HepG2 (cell line): ENCODE measurements around the gene RCOR1. TPM values are rescaled to one million over a fixed set of nuclear protein-coding genes. Genes with fewer than 3 reads are reported as not detected.

ENCODE experiments used
- ATAC-seq: fragments of 200-7000 bp; cut with Tn5 transposase; 3 replicates; pipeline ENCODE4 v1.9.1; 2020; ENCODE audit warnings: mild to moderate bottlenecking, moderate library complexity
- BruUV-seq: library from RNA; stranded (reverse); fragments of 400-500 nt; replicated peaks from 2 replicates; lab custom pipeline; 2021; lab: Mats Ljungman, UMichigan
- CTCF ChIA-PET: fragments of 300-600 bp; formaldehyde crosslinking; extraction: SDS; loops from one replicate; lab custom pipeline; 2021; ENCODE audit warnings: low total read pairs, inconsistent platforms, low intra/inter-chr PET ratio; lab: Yijun Ruan, JAX
- POLR2A ChIA-PET: fragments of 350-600 bp; sonication (Branson Sonifier 250); formaldehyde crosslinking; loops from one replicate; lab custom pipeline; 2020; ENCODE audit warnings: antibody characterized with exemption, inconsistent platforms; lab: Yijun Ruan, JAX
- DNase-seq: peaks from one replicate; pipeline ENCODE4 v3.0.0-alpha.2; 2015; ENCODE audit warnings: low spot score
- FAIRE-seq: peaks from 3 replicates; lab custom pipeline; 2011; peaks lifted over from hg19 to GRCh38; lab: Jason Lieb, UNC
- H2AFZ ChIP-seq: one replicate; pipeline ENCODE4 v1.6.1; 2011; ENCODE audit warnings: low read length, inconsistent platforms
- H3K27ac ChIP-seq: fragments of 300-600 bp; 3 replicates; pipeline ENCODE4 v1.8.0; 2011; ENCODE audit warnings: mixed run types, mild to moderate bottlenecking, mixed read lengths, low read length, inconsistent platforms; ENCODE audit not compliant: insufficient read depth; ENCODE audit errors: extremely low read length
- H3K27me3 ChIP-seq, 2 experiments: fragments of 200-600 bp in 1 of 2; 2 replicates in 1 of 2; 3 replicates in 1 of 2; pipeline versions ENCODE4 v1.6.0 to v1.8.0; 2011; ENCODE audit warnings: low read length in 2 of 2, mild to moderate bottlenecking in 2 of 2, moderate library complexity in 2 of 2, inconsistent platforms in 1 of 2; ENCODE audit not compliant: insufficient read depth in 2 of 2, control insufficient read depth in 1 of 2
- H3K36me3 ChIP-seq, 2 experiments: fragments of 200-600 bp in 1 of 2; replicated peaks in 1 of 2; 2 replicates in 1 of 2; 3 replicates in 1 of 2; pipeline versions ENCODE4 v1.5.1 to v1.8.0; 2011; ENCODE audit warnings: low read length in 2 of 2, inconsistent platforms in 1 of 2; ENCODE audit not compliant: insufficient read depth in 2 of 2, control insufficient read depth in 1 of 2
- H3K4me1 ChIP-seq: 2 replicates; pipeline ENCODE4 v1.5.1; 2012; ENCODE audit warnings: low read length, inconsistent platforms; ENCODE audit not compliant: insufficient read depth
- H3K4me2 ChIP-seq: 2 replicates; pipeline ENCODE4 v1.6.0; 2011; ENCODE audit warnings: low read depth, low read length, inconsistent platforms
- H3K4me3 ChIP-seq, 3 experiments: fragments of 200-600 bp in 1 of 3; sonication (generic), shearing (Covaris generic) in 1 of 3; replicated peaks in 1 of 3; 2 replicates each; pipeline ENCODE4 v1.5.1; 2011 to 2016; ENCODE audit warnings: low read length in 3 of 3, inconsistent platforms in 2 of 3, low read depth in 2 of 3, mild to moderate bottlenecking in 2 of 3, control low read depth in 1 of 3, mixed read lengths in 1 of 3; ENCODE audit not compliant: insufficient read depth in 1 of 3
- H3K79me2 ChIP-seq: one replicate; pipeline ENCODE4 v1.6.1; 2011; ENCODE audit warnings: low read length, inconsistent platforms; ENCODE audit not compliant: insufficient read depth
- H3K9ac ChIP-seq: 2 replicates; pipeline ENCODE4 v1.6.0; 2011; ENCODE audit warnings: mild to moderate bottlenecking, low read depth, low read length, inconsistent platforms; ENCODE audit not compliant: insufficient read depth
- H3K9me3 ChIP-seq: 2 replicates; pipeline ENCODE4 v1.5.1; 2012; ENCODE audit warnings: mild to moderate bottlenecking, low read length
- H4K20me1 ChIP-seq: 2 replicates; pipeline ENCODE4 v1.6.0; 2011; ENCODE audit warnings: inconsistent platforms, mild to moderate bottlenecking, low read length, moderate library complexity; ENCODE audit not compliant: insufficient read depth
- HOXA7 ChIP-seq: sonication (generic); formaldehyde crosslinking; IDR thresholded peaks from 2 replicates; pipeline ENCODE4 v1.8.1; 2022; ENCODE audit warnings: mild to moderate bottlenecking, missing genetic modification reagents, moderate library complexity
- PATZ1 ChIP-seq: sonication (generic); formaldehyde crosslinking; IDR thresholded peaks from 2 replicates; pipeline ENCODE4 v1.4.0; 2020; ENCODE audit warnings: missing genetic modification reagents
- PRDM4 ChIP-seq: sonication (generic); formaldehyde crosslinking; IDR thresholded peaks from 2 replicates; pipeline ENCODE4 v1.9.0; 2021; ENCODE audit warnings: missing genetic modification reagents, borderline replicate concordance
- TAF15 ChIP-seq: fragments of 200-400 bp; formaldehyde crosslinking; IDR thresholded peaks from one replicate; pipeline ENCODE4 v1.6.1; 2018; ENCODE audit warnings: mild to moderate bottlenecking, low read depth, low read length; ENCODE audit not compliant: poor library complexity, severe bottlenecking
- ZNF335 ChIP-seq: sonication (generic); formaldehyde crosslinking; IDR thresholded peaks from 2 replicates; pipeline ENCODE4 v1.4.0; 2020; ENCODE audit warnings: missing genetic modification reagents
- ZNF879 ChIP-seq: sonication (generic); formaldehyde crosslinking; IDR thresholded peaks from 2 replicates; pipeline ENCODE4 v1.8.1; 2023; ENCODE audit warnings: missing genetic modification reagents
- WGBS: methylation state at CpG from one replicate; pipeline ENCODE4 v1.1.6; 2017; ENCODE audit warnings: low lambda C conversion rate; 5-methylcytosine and 5-hydroxymethylcytosine counted together
- in situ Hi-C: cut with HindIII; loops from 2 replicates; pipeline ENCODE4 v1.10.0; 2017; ENCODE audit warnings: low pct_unique_long_range_greater_than_20kb; ENCODE audit not compliant: extremely low pct_ligation_motif_present
- intact Hi-C: fragments of 100-400 bp; cut with micrococcal nuclease; formaldehyde crosslinking; loops from one replicate; pipeline ENCODE4 v1.10.0; 2022; ENCODE audit not compliant: unreplicated experiment
- polyA plus RNA-seq, 8 experiments: library from polyadenylated mRNA; depleted of rRNA in 3 of 8; stranded (reverse) in 7 of 8; unstranded in 1 of 8; fragments of >200 nt; fragmentation: Illumina TruSeq in 4 of 8; extraction: Trizol in 4 of 8; gene quantifications; 2 replicates each; pipeline versions ENCODE4 v1.2.1 to v1.2.3, GENCODE V29; 2011 to 2016; ENCODE audit warnings: low read depth in 4 of 8, missing spikeins in 1 of 8, mixed read lengths in 1 of 8; ENCODE audit not compliant: insufficient read depth in 1 of 8
- total RNA-seq, 5 experiments: library from RNA; depleted of rRNA; stranded (reverse); fragments of >200 nt; fragmentation: Illumina TruSeq; extraction: Trizol; gene quantifications; 2 replicates each; pipeline ENCODE4 v1.2.3, GENCODE V29; 2016; ENCODE audit warnings: low read depth in 1 of 5
- TF ChIP-seq, protein P1 (sequence below): IDR thresholded peaks from 2 replicates; pipeline ENCODE4 v1.6.1; 2012; ENCODE audit warnings: inconsistent platforms
- TF ChIP-seq, protein P2 (sequence below): sonication (generic); formaldehyde crosslinking; IDR thresholded peaks from 2 replicates; pipeline ENCODE4 v1.5.0; 2020; ENCODE audit warnings: mild to moderate bottlenecking, missing genetic modification reagents, moderate library complexity
- TF ChIP-seq, protein P3 (sequence below): sonication (generic); formaldehyde crosslinking; IDR thresholded peaks from 2 replicates; pipeline ENCODE4 v1.4.0; 2020; ENCODE audit warnings: missing genetic modification reagents

Gene RCOR1
- total and polyA plus RNA-seq, 2 of the 13 experiments (the other 11 are each of a cell fraction or from before 2014, with no cell fraction given): 10.2 to 11.1 TPM

DNA sequence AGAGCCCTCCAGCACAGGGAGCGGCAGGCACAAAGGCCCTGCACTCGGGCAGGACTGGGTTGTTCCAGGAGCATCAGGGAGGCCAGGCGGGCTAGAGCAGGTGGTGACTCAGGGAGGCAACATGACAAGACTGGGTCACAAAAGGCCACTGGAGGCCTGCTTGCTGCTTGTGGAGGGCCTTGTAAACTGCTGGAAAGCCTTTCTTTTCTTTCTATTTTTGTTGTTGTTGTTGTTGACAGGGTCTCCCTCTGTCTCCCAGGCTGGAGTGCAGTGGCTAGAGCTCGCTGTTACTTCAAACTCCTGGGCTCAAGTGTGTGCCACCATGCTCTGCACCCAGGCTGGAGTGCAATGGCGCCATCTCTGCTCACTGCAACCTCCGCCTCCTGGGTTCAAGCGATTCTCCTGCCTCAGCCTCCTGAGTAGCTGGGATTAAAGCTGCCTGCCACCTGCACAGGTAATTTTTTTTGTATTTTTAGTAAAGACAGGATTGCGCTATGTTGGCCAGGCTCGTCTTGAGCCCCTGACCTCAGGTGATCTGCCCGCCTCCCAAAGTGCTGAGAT is 11.8 kb upstream of the RCOR1 start:
- no peak overlapping the region for H3K9ac ChIP-seq
- WGBS: 52% methylated on average over 8 of the region's 10 CpGs
- H3K4me2 ChIP-seq: peak overlapping the region; percentile 85
- intact Hi-C loops (no loop called here), in situ Hi-C loops (no loop called here)
- CTCF ChIA-PET: no interaction called here
- ATAC-seq (peak; percentile 55), FAIRE-seq (no peak), DNase-seq (no peak)
- H2AFZ ChIP-seq: peak overlapping the region; percentile 59
- H4K20me1 ChIP-seq: no peaks in the 10 kb centered on the region
- no peaks in the 10 kb centered on the region for H3K9me3 ChIP-seq
- H3K79me2 ChIP-seq: no peaks in the 10 kb centered on the region
- H3K36me3 ChIP-seq: no peaks in the 10 kb centered on the region
- POLR2A ChIA-PET: interaction anchor here (1.3 kb wide), 1 partner anchor 56 kb away, joined by 4 read pairs; no protein-coding TSS in a partner anchor
- H3K27me3 ChIP-seq: no peaks in the 10 kb centered on the region
- H3K4me1 ChIP-seq: peaks cover 82% of the 10 kb centered on the region
- H3K4me3 ChIP-seq: peak overlapping the region; percentile 19 to 58 (median 43); a peak in 5 of 6 replicates
- BruUV-seq: no TSS peak
- no peak overlapping the region for H3K27ac ChIP-seq
- TF ChIP-seq ZNF879 (no peak), TAF15 (no peak), HOXA7 (no peak), PATZ1 (peak; percentile 21; the same call in 1 of the 2 replicates), ZNF335 (CRISPR knock-in tag) (no peak), PRDM4 (no peak)
- TF ChIP-seq, protein P1, sequence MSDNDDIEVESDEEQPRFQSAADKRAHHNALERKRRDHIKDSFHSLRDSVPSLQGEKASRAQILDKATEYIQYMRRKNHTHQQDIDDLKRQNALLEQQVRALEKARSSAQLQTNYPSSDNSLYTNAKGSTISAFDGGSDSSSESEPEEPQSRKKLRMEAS: no peak
- TF ChIP-seq, protein P2, sequence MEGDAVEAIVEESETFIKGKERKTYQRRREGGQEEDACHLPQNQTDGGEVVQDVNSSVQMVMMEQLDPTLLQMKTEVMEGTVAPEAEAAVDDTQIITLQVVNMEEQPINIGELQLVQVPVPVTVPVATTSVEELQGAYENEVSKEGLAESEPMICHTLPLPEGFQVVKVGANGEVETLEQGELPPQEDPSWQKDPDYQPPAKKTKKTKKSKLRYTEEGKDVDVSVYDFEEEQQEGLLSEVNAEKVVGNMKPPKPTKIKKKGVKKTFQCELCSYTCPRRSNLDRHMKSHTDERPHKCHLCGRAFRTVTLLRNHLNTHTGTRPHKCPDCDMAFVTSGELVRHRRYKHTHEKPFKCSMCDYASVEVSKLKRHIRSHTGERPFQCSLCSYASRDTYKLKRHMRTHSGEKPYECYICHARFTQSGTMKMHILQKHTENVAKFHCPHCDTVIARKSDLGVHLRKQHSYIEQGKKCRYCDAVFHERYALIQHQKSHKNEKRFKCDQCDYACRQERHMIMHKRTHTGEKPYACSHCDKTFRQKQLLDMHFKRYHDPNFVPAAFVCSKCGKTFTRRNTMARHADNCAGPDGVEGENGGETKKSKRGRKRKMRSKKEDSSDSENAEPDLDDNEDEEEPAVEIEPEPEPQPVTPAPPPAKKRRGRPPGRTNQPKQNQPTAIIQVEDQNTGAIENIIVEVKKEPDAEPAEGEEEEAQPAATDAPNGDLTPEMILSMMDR (CRISPR knock-in tag): peak; percentile 35
- TF ChIP-seq, protein P3, sequence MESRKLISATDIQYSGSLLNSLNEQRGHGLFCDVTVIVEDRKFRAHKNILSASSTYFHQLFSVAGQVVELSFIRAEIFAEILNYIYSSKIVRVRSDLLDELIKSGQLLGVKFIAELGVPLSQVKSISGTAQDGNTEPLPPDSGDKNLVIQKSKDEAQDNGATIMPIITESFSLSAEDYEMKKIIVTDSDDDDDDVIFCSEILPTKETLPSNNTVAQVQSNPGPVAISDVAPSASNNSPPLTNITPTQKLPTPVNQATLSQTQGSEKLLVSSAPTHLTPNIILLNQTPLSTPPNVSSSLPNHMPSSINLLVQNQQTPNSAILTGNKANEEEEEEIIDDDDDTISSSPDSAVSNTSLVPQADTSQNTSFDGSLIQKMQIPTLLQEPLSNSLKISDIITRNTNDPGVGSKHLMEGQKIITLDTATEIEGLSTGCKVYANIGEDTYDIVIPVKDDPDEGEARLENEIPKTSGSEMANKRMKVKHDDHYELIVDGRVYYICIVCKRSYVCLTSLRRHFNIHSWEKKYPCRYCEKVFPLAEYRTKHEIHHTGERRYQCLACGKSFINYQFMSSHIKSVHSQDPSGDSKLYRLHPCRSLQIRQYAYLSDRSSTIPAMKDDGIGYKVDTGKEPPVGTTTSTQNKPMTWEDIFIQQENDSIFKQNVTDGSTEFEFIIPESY (CRISPR knock-in tag): 0 out of 2 replicates have a peak, but pooled peaks have one; percentile 9
